Measurements from ENCODE around the gene CLMP.

Gene CLMP

DNA sequence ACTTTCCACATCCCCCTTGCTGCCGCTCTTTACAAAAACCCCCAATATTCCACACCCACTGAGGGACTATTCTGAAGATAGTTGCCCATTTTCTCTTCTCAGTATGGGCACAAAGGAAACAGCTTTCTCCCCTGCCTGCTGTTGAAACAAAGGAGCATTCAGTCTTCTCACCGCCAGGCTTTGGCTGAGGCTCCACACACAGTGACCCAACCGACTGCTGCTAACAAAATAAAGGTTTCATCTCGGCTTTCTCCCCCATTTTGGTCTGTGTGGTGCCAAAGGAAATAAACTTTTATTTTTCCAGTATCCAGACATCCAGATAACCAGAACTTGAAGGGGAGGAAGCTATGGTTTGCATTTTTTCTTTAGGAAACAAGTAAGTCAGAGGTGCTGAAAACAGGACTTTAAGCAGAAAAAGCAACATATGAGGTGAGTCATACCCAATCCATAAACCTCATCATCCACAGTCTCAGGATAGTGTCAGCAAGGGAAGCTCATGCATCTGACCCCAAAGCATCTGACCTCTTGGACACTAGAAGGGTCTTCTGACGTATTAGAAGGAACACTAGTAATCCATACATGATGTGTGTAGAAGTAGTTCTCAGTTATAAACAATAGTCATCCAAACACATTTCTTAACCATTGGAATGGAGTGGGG is 6.4 kb downstream of the CLMP start:
- no peak for DNase-seq

DNA sequence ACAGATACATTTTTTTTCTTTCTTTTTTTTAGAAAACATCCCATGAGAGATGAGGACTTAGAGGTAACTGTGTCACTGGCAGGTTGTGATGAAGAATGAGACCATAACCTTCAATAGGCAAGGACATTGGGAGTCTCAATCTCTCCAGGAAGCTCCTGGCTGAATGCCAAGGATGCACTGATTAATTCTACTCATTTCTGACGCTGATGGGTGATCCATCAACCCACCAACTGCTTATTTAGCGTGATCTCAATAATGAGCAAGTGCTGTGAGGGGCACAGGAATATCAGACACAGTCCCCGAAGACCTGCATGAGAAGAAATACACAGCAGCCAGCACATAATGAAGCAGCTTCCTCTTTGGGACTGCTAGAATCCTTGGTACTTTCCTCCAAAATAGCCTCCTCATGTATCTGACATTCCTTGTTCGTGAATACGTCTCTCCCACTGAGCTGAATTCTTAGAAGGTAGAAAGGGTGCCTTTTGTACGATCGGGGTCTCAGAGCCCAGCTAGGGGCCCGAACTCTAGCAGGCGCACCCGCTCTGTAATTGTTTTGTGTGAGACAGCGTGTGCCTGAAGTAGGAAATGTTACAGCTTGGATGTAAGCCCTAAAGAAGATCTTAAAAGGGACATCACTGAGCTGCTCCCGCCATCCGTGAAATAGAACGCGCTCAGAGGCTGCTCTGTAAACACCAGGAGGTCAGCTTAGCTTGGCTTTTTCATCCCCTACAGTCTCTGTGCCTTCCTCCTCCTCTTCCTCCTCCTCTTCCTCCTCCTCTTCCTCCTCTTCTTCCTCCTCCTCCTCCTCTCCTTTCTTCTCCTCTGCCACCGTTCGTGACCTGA is 7.2 kb downstream of the CLMP start:
- DNase-seq, result no peak

DNA sequence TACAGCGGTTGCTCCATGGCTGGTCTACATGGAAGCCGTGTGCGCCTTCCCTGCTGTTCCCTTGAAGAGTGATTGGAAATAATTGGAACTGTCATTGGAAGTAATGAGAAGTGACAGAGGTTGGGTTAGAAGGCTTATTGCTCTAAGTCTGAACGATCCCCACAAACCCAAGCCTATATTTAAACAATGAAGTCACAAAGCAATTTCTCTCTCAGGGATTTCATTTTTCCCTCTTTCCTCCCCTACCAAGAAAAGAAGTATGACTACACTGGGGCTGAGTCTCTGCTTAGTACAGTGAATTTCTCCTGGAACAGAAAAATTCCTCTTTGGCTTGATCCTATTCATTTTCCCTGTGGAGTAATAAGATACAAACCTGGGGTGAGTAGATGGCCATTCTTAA is 7.8 kb downstream of the CLMP start:
- DNase-seq, result no peak

DNA sequence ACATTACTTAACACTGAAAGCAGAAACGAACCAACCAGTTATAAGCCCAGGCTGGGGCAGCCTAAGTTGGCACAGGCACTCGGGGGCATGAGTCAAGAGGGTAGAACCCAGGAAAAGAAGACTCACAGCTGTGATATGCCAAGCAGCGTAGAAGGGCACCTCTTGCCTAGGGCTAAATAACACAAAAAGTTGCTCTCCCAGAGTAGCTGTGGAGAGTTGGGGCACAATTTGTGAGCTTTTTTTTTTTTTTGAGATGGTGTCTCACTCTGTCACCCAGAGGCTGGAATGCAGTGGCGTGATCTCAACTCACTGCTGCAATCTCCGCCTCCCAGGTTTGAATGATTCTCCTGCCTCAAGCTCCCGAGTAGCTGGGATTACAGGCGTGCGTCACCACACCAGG is 8.8 kb downstream of the CLMP start:
- no peak for DNase-seq

DNA sequence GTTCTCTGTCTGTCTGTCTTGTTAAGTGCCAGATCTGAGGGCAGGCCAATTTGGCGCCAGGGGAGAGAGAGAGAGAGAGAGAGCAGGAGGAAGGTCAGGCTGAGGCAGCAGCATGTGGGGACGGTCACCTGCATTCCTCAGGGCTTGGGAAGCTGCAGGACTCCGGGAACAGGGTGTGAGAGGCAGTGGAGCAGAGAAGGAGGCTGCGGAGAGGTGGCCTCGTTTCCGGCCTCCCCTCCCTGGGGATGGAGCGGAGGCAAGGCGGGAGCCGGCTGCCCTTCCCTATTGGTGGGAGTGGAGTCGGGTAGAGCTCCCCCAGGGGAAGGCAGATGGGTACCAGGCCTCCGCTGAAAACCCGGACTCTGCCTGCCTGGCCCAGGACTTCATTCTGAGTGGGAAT is 9.7 kb downstream of the CLMP start:
- DNase-seq, result no peak

DNA sequence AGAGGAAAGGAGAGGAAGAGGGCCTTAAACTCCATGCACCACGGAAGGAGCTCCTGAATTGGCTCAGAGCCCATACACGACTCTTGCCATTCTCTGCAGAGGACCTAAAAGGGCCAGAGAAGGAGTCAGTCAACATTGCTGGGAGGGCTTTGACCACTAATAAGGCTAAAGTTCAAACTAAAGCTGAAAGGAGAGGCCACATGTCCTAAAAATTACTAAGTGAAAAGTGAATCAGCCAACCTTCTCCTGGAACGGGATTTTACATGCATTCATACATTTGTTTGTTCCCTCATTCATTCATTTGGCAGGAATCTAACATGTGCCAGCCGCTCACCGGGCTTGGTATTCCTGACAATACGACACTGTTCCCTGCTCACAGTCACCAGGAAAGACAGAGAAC is 10.5 kb downstream of the CLMP start:
- no peak for DNase-seq

DNA sequence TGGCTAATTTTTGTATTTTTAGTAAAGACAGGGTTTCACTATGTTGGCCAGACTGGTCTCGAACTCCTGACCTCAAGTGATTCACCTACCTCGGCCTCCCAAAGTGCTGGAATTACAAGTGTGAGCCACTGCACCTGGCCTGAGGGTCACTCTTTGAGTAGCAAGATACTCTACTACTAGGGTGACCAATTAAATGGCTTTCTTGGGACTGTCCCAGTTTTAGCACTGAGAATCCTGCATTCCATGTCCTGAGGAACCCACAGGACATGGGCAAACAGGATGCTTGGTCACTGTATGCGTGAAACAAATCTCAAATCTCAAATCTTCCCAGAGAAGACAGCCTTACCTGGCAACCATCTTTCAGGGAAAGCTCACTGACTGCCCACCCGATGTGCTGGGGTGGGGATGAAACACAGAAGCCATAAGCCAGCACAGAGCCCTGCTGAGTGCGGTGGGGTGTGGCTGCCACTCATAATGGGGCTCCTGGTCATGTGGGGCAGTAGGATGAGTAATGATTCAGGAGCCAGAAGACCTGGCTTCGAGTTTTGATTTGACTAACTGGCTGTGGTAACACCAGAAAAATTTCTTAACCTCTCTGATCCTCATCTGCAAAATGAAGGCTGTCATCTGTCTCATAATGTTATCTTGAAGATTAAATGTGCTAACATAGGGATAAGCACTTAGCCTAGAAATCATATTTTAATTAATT is 11.5 kb downstream of the CLMP start:
- no peak for DNase-seq

DNA sequence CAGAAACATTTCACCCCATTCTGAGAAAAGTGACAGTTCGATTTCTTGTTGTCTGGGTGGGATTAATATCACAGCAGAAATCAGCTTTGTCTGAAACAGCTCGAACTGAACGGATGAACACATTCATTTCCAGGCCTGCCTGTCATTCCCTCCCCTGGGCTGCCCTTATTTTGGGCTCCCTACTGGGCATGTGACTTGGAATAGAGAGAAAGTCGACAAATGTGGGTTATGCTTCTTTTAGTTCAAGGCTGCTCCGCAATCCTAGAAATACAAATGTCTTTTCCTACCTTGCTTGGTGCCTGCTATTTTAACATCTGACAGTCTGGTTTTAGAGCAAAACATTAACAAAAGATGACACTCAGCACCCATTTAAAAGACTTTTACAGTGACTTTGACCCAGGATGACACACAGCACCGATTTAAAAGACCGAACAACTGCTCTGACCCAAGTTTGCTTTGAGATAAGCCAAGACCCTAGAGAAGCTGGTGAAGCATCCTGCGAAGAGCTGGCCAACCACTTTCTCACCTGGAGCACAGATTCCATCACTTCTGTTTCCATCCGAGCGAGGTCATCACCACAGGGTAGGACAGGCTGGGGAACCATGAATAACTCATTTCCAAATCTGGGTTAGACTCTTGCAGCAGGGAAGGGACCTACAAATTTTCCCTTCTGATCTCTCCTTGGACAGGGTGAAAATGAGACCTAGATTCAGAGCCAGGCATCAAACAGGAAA is 13.1 kb downstream of the CLMP start:
- DNase-seq, result no peak

DNA sequence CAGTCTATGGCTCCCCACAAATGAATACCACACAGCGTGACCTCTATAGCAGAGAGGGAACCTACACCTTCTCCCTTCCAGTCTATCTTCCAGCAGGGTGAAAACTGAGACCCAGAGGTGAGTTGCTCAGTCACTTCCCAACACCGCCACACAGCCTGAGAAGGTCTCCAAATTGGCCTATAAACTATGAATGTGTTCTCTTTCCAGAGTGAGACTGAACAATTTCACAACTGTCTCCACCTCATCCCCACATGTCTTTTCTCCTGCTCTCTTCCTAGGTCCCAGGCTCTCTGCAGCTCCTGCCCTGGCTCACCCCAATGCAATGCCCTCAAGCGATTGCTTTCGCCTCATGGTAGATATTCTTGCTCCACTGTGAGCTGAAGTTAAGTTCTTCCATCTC is 14.0 kb downstream of the CLMP start:
- no peak for DNase-seq

DNA sequence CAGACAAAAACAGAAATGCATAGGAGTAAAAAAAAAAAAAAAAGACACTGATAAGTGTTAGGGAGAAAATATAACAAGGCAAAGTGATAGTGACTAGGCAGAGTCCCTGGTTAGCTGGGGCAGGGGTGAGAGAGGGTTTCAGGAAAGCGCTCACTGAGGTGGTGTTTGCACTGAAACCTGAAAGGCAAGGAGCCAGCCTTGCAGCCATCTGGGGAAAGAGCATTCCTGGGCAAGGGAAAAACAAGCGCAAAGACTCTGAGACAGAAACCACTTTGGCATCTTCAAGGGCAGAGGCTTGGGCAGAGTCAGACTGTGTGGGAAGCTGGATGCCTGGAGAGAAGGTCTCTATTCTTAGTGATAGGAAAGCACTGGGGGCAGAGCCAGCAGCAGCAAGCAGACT is 14.5 kb downstream of the CLMP start:
- no peak for DNase-seq

DNA sequence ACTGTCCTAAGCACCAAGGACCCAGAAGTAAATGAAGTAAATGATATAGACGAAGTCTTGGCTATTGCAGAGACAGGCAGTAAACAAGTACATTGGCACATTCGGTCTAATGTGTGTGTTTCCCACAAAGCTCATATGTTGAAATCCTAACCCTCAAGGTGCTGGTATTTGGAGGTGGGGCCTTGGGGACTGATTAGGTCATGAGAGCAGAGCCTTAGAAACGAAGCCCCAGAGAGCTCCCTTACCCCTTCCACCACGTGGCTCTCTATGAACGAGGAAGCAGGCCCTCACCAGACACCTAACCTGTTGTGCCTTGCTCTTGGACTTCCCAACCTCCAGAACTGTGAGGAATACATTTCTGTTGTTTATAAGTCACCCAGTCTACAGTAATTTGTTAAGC is 14.9 kb downstream of the CLMP start:
- no peak for DNase-seq

DNA sequence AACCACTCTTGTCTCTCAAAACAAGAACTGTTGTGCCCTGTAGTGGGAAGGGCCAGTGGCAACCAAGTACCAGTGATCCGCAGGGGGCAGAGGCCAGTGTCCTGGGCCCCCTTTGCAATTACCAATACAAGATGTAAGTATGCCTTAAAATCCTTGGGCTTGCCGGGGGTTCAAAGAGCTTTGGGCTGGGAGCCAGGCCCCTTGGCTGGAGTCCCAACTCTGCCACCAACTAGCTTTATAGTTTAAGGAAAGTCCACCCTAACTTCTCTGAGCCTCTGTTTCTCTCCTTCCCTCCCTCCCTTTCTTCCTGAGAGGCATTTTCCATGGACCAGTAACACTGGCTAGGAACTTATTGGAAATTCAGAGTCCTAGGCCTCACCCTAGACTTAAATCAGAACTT is 15.5 kb downstream of the CLMP start:
- no peak for DNase-seq

DNA sequence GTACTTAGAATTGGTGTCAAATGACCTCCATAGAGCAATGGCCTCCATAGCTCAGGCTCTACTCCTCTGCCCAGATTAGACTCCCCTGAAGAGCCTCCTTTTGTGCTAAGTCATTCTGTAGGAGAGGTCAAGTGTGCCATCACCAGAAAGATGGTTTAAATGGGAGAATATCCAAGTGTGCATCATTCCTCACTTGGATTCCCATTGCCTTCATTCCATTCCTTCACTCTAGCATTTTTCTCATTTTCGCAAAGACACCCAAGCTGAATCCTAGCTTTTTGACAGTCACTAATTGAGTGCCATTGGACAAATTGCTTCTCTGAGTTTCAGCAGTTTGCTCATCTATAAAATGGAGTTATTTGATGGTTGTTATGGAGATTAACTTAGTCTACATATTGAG is 16.9 kb downstream of the CLMP start:
- no peak for DNase-seq

DNA sequence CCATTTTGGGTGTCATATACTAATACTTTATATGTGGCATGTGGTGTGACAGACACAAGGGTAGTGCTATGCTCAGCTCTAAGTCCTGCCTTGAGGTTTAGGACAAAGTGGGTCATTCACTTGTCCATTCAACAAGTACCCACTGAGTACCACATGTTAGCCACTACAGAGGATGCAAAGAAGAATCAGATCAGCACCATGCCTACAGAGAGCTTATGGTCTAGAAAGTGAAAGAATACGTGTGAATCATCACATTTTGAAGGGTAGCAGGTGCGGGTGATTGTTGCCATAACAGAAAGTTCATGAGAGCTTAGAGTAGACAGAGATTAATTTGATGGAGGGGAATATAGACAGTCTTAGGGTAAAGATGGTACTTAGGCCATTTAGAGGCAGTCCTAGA is 18.3 kb downstream of the CLMP start:
- DNase-seq, result no peak

DNA sequence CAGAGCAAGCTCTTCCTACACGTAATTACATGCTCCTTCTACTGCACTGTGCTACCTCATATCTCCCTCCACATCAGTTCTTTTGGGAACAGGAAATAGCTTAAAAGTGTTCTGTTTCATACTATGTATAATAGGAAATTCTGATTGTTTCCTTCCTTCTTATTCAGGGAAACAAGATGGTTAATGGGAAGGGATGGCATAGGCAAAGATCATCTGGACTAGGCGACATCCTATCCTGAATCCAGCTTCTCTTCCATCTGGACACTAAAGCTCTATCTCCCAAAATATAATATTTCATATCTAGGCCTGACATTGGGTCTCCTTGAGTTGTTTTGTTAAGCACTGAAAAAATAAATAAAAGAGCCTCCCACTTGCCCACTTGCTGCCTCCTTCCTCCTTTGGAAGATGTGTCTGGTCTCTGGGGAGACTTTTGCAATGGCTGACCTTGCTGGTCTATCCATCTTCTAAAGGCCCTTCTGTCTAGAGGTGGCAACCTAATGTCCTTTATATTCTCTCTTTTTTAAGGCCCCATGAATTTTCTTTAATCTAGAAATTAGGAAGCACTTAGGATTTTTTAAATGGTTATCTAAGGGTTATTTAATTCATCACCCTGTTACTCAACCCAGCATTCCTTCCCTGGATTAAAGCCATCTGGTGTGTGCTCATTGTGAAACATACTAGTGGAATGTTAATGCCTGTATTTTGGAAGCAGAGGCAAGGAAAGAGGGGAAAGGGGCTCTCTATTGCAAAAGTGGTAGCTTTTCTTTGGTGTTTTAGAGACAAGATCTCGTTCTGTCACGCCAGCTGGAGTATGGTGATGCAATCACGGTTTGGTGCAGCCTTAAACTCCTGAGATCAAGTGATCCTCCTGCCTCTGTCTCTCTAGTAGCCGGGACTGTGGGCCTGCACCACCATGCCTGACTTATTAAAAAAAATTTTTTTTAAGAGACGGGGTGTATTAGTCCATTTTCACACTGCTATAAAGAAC is 20.6 kb downstream of the CLMP start:
- DNase-seq, result no peak

DNA sequence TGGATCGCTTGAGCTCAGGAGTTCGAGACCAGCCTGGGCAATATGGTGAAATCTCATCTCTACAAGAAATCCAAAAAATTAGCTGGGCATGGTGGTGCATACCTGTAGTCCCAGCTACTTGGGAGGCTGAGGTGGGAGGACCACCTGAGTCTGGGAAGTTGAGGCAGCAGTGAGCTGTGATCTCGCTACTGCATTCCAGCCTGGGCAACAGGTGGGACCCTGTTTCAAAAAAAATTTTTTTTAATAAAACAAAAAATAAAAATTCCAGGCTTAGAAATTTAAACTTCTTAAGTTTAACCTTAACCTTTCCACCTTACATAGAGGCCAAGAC is 21.2 kb downstream of the CLMP start:
- DNase-seq, result no peak

DNA sequence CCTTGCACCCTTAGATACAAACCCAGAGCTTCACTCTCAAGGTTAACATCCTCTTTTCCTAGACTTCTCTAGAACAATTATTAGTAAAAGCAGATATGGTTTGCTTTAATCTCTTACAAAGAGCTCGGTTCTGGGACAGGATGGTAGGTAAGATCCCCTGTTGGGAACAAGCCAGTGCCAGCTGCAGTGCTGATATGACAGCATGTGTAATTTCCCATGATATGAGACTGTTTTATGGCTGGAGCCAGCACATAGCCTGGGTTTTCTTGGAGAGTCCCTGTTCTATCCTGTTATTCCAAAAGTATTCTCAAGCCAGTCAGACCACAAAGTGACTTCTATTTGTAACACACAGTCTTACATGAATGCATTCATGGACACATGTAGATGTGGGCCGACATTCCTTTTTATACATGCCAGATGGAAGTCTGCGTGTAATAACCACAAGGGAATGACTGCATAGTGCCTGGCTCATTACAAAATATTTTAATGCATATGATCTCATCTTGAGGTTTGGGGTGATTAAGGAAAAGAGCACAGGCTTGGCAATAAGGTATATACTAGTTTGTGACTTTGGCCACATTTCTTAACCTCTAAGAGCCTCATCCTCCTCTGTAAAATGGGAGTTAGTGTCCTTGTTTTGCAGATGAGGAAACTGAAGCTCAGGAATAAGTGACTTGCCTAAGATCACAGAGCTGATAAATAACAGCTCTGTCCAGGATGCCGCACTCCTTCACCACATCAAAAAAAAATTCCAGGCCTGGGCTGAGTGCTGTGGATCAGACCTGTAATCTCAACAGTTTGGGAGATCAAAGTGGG is 21.8 kb downstream of the CLMP start:
- no peak for DNase-seq

DNA sequence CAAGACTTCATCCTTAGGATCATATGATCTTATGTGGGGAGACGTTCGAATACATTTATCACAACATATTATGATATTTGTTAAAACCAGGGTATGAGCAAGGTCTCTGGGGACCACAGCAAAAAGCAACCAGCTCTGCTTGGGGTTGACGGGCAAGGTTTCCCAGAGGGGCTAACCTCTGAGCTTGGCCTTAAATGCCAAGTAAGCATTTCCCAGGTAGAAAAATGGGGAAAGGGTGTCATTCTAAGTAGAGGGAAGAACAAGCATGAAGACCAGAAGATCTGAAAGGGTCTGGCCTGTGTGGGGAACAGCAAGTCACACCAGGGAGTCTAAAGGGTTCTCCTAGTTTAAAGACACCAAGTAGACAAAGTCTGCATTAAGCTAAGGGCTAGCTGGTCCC is 24.1 kb downstream of the CLMP start:
- DNase-seq, result no peak

DNA sequence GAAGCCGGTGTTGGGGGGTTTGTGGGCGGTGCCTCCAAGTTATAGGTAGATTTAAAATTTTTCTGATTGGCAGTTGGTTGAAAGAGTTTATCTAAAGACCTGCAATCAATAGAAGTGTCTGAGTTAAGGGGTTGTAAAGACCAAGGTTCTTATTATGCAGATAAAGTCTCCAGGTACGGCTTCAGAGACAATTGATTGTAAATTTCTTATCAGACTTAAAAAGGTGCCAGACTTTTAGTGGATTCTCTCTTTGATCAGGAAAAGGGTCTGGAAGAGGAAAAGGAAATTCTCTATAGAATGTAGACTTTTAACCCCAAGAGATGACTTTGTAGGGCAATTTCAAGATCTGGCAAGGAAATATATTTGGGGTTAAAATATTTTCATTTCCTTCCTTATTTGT is 25.2 kb downstream of the CLMP start:
- no peak for DNase-seq

DNA sequence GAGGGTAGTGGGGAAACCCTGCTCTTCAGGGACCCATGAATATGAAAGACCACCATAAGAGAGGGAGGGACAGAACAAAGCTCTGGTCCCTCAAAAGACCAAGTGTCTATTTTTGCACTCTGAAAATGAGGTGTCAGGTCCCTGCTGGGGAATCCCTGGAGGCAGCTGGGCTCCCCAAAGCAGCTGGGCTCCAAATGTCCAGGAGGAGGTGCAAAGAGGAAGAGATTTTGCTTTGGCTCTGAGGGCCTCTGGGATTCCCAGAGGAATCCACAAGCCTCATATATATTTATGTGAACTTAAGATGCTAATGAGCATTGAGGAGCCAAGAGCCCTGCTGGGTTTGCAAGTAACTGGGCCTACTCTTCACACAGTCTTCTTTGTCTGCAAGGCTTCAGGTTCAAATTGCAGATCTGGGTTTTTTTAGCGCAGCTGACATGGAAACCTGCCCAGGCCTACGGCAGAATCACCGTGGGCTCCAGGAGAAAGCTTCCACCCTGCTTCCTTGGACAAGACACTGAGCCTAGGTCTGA is 26.0 kb downstream of the CLMP start:
- no peak for DNase-seq

DNA sequence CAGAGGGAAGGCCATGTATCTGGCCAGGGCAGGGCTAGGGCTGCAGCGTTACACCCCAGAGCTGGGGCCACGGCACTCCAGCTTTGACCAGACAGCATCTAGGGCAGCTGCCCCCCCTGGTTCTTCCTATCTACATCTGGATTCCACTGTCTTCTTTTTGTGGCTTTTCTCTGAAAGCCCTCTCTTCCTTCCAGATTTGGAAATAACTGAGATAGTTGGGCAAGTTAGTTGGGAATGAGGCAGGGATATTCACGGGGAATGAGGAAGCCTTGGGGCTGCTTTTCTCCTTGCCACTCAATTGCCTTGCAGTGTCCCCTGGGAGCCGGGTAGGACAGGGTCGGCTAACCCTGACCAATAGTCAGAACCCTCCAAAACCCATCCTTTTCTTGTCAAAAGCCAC is 26.8 kb downstream of the CLMP start:
- DNase-seq, result no peak

Data from CD4-positive, alpha-beta T cell treated with Interleukin-6 for 4 hours (primary cell).